ENCODE data around the gene LTO1.
"Not testable (repeated sequence)": the region's sequence is repeated elsewhere in the genome, so short reads cannot be mapped to it uniquely, and the experiment has no call there.

LTO1 gene

DNA sequence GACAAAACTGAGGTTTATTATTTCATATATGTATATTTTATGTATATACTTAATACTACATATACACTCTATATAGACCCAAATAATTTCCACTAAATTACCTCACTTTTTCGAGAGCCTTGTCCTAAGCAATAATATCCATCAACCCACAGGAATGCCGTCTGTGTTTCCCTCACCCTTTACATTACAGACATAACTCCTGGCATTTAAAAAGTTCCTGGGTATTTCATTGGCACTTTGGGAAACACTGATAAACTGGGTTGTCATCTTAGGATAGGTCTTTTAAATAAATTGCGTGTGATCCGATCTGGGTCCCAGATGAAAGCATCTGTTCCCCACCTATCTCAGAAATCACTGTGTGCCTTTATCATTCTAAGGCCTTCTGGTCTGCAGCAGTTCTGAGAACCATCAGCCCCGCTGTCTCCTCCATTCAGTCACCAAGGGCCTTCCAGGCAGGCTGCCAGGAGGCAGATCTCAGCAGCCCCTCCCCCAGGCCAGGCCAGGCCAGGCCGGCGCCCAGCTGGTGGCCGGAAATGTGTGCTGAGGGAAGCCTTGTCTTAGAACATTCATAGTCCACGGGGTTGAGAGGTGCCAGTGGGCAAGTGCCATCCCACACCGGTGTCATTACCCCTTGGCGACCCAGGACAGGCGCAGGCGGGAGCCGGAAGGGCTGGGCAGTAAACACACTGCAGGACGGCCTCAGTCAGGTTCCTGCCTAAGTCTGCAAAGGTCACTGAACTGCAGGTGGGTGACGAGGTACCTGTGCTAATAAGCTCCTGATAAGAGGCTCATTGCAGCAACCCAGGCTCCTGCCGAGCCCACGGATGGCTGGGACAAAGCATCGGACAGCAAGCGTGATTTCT is 25.4 kb upstream of the LTO1 start:
- no peak overlapping the region for H3K4me3 ChIP-seq (ENCODE audit: low read depth, low read length)
- peak; percentile 11 for DNase-seq (ENCODE audit: low read depth)
- TF ChIP-seq, protein P1, sequence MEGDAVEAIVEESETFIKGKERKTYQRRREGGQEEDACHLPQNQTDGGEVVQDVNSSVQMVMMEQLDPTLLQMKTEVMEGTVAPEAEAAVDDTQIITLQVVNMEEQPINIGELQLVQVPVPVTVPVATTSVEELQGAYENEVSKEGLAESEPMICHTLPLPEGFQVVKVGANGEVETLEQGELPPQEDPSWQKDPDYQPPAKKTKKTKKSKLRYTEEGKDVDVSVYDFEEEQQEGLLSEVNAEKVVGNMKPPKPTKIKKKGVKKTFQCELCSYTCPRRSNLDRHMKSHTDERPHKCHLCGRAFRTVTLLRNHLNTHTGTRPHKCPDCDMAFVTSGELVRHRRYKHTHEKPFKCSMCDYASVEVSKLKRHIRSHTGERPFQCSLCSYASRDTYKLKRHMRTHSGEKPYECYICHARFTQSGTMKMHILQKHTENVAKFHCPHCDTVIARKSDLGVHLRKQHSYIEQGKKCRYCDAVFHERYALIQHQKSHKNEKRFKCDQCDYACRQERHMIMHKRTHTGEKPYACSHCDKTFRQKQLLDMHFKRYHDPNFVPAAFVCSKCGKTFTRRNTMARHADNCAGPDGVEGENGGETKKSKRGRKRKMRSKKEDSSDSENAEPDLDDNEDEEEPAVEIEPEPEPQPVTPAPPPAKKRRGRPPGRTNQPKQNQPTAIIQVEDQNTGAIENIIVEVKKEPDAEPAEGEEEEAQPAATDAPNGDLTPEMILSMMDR (IDR thresholded peaks at IDR 0.05; ENCODE audit: low read depth, low read length, missing control alignments) = no peak
- in situ Hi-C loops (cut with HindIII; ENCODE audit: low sequenced_read_pairs) = no loop called here

DNA sequence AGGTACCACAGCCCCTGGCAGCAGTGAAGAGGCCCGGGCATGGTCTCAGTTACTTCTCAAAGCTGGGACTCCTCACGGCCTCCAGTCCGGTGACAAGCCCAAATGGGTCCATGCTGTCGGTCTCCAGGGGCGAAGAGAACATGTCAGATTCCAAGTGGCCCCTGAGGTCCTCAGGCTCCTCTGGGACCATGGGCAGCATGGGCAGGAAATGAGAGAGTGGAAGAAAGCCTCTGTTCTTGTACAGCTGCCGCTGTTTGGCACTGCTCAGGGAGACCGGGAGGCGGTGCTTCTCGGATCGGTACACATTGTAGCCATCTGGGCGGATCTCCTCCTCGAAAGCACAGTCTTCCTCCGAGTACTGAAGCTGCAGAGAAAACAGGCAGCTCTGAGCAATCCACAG is 24.1 kb upstream of the LTO1 start:
- TF ChIP-seq, protein P1 (IDR thresholded peaks at IDR 0.05; ENCODE audit: low read depth, low read length, missing control alignments) = no peak
- H3K4me3 ChIP-seq (ENCODE audit: low read depth, low read length) = no peak overlapping the region

DNA sequence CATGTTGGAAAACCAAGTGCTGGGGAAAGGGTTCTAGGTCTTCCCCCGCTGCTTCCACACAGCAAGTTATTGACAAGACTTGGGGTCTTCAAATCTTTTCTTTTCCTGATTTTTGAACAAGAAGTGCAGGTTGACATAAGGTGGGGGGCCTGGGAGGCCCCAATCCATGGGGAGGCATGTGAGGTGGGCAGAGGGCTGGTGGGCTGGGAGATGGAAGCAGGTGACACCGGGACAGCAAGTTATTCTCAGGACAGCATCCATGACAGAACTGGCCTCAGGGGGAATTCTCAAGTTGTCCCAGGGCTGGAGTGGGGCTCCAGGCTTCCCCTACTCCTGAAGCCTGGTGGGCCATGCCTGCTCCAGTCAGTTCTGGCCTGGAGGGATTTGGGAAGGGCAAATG is 23.2 kb upstream of the LTO1 start:
- no peak for DNase-seq (ENCODE audit: low read depth)
- in situ Hi-C loops (cut with HindIII; ENCODE audit: low sequenced_read_pairs) = no loop called here
- TF ChIP-seq, protein P1 (IDR thresholded peaks at IDR 0.05; ENCODE audit: low read depth, low read length, missing control alignments) = no peak
- H3K4me3 ChIP-seq (ENCODE audit: low read depth, low read length) = no peak overlapping the region

More for the DNA sequence above, 24.1 kb upstream of the LTO1 start:
- DNase-seq (ENCODE audit: low read depth) = no peak
- in situ Hi-C loops (cut with HindIII; ENCODE audit: low sequenced_read_pairs) = no loop called here

DNA sequence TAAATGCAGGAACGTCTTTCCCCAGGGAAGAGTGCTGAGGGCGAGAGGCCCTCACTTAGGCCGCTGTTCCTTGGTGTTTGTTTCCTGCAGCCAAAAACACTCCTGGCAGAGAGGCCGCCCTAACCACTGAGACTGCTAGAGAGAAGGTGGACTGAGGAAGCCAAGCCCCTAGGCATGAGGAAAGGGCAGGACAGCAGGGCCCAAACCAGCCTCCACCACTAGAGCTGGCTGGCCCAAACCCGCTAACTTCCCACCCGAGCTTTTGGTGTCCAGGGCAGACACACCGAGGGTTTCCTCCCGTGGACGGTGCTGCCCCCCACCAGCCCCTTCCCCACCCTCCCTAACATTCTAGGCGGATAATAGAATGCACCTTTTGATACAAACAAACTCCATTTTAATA is 22.7 kb upstream of the LTO1 start:
- DNase-seq (ENCODE audit: low read depth) = no peak

DNA sequence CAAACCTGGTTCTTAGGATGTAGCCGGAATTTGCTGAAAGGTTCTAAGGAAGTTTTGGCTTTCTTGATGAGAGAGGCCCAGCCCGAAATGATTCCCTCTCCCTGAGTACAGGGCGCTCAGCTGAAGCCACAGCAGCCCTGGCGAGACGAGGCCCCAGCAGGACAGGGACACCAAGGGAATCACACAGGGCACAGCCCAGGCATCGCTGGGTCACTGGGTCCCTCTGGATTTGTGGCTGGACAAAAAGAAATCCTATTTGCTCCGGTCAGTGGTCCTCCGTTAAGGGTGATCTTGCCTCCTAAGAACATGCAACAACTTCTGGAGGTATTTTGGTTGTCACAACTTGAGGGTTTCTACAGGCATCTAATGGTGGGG is 22.3 kb upstream of the LTO1 start:
- in situ Hi-C loops (cut with HindIII; ENCODE audit: low sequenced_read_pairs) = no loop called here

More for the DNA sequence above, 22.7 kb upstream of the LTO1 start:
- in situ Hi-C loops (cut with HindIII; ENCODE audit: low sequenced_read_pairs) = no loop called here
- TF ChIP-seq, protein P1 (IDR thresholded peaks at IDR 0.05; ENCODE audit: low read depth, low read length, missing control alignments) = no peak
- H3K4me3 ChIP-seq (ENCODE audit: low read depth, low read length) = no peak overlapping the region

DNA sequence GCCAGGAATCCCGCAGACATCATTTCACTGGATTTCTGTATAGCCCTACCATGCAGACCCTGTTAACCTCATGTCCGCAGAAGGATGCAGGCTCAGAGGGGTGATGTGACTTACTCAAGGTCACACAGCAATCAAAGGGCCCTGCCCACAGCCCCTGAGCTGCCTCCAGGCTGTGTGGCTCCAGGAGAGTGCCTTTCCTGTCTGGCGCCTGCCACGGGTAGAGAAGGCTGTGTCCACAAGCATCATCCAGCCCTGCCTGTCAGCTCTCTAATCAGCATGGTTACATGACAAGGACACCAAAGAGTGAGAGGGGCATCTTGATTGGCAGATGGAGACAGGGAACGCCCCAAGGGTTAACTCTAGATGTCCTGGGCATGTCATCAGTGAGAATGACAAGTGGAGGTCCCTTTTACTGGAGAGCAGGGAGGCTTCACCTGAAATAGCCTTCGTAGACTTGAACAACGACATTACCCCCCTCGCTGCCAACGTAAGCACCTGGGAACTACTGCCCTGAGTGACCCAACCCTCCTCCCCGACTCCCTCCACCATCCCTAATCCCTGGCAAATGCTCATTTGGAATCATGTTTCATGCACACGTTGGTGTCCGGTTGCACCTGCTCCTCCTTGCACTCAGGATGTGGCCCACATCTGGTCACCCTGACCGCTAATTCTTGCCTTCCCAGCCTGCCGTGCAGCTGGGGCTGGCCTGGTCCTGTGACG is 21.8 kb upstream of the LTO1 start:
- H3K4me3 ChIP-seq (ENCODE audit: low read depth, low read length) = no peak overlapping the region
- no peak for DNase-seq (ENCODE audit: low read depth)
- in situ Hi-C loops (cut with HindIII; ENCODE audit: low sequenced_read_pairs) = no loop called here
- TF ChIP-seq, protein P1 (IDR thresholded peaks at IDR 0.05; ENCODE audit: low read depth, low read length, missing control alignments) = no peak

More for the DNA sequence above, 22.3 kb upstream of the LTO1 start:
- TF ChIP-seq, protein P1 (IDR thresholded peaks at IDR 0.05; ENCODE audit: low read depth, low read length, missing control alignments) = no peak
- no peak overlapping the region for H3K4me3 ChIP-seq (ENCODE audit: low read depth, low read length)
- no peak for DNase-seq (ENCODE audit: low read depth)

DNA sequence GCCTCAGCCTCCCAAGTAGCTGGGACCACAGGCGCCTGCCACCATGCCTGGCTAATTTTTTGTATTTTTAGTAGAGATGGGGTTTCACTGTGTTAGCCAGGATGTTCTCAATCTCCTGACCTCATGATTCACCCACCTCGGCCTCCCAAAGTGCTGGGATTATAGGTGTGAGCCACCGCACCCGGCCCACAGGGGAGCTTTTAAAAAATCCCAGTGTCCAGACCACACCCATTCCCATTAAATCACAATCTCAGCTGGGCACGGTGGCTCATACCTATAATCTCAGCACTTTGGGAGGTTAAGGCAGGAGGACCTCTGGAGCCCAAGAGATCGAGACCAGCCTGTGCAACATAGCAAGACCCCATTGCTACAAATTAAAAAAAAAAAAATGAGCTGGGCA is 20.8 kb upstream of the LTO1 start:
- in situ Hi-C loops (cut with HindIII; ENCODE audit: low sequenced_read_pairs); H3K4me3 ChIP-seq (ENCODE audit: low read depth, low read length); DNase-seq (ENCODE audit: low read depth): not testable (repeated sequence)
